OCI-LY7 (cell line): ENCODE measurements around the gene IPO9. TPM values are rescaled to one million over a fixed set of nuclear protein-coding genes. Genes with fewer than 3 reads are reported as not detected.

Experiments
- BruUV-seq: library from RNA; stranded (reverse); fragments of 400-500 nt; replicated peaks from 2 replicates; lab custom pipeline; 2021; lab: Mats Ljungman, UMichigan
- CTCF ChIA-PET: fragments of 300-600 bp; sonication (Branson Sonifier 250); formaldehyde crosslinking; loops from one replicate; lab custom pipeline; 2022; ENCODE audit warnings: antibody characterized with exemption; ENCODE audit not compliant: unreplicated experiment; lab: Charles Lee
- POLR2A ChIA-PET: fragments of 300-600 bp; sonication (Branson Sonifier 250); formaldehyde crosslinking; loops from one replicate; lab custom pipeline; 2022; ENCODE audit warnings: antibody characterized with exemption; lab: Charles Lee
- DNase-seq: peaks from one replicate; pipeline ENCODE4 v3.0.0-alpha.2; 2015; ENCODE audit warnings: low spot score
- H2AFZ ChIP-seq: fragments of 200-600 bp; sonication (generic), shearing (Covaris generic); 2 replicates; pipeline ENCODE4 v1.6.1; 2014; ENCODE audit warnings: mild to moderate bottlenecking, antibody characterized with exemption, low read length, moderate library complexity
- H3K27ac ChIP-seq: fragments of 200-600 bp; sonication (generic); 2 replicates; pipeline ENCODE4 v1.5.1; 2014; ENCODE audit warnings: mixed run types, low read depth, mild to moderate bottlenecking, moderate library complexity, low read length, inconsistent platforms; ENCODE audit not compliant: poor library complexity, severe bottlenecking
- H3K36me3 ChIP-seq: fragments of 200-600 bp; sonication (generic); 2 replicates; pipeline ENCODE4 v1.6.1; 2014; ENCODE audit warnings: mild to moderate bottlenecking, antibody characterized with exemption, low read length, moderate library complexity, mixed read lengths; ENCODE audit not compliant: insufficient read depth
- H3K4me1 ChIP-seq: fragments of 200-600 bp; sonication (generic); 2 replicates; pipeline ENCODE4 v1.5.1; 2014; ENCODE audit warnings: mild to moderate bottlenecking, low read length; ENCODE audit not compliant: insufficient read depth, poor library complexity, severe bottlenecking
- H3K4me2 ChIP-seq: fragments of 200-600 bp; sonication (generic); 2 replicates; pipeline ENCODE4 v1.6.1; 2014; ENCODE audit warnings: mild to moderate bottlenecking, low read length
- H3K4me3 ChIP-seq: fragments of 200-600 bp; sonication (generic); 2 replicates; pipeline ENCODE4 v1.5.1; 2014; ENCODE audit warnings: mild to moderate bottlenecking, low read depth, low read length; ENCODE audit not compliant: poor library complexity, severe bottlenecking
- H3K79me2 ChIP-seq: fragments of 200-600 bp; sonication (generic); 2 replicates; pipeline ENCODE4 v1.6.1; 2016; ENCODE audit warnings: low read depth, mild to moderate bottlenecking, low read length, moderate library complexity, mixed read lengths; ENCODE audit not compliant: insufficient read depth
- H3K9me2 ChIP-seq: fragments of 200-600 bp; sonication (generic); 2 replicates; pipeline ENCODE4 v1.6.1; 2016; ENCODE audit warnings: mild to moderate bottlenecking, low read length, mixed read lengths; ENCODE audit not compliant: insufficient read depth
- H3K9me3 ChIP-seq: fragments of 200-600 bp; sonication (generic); 2 replicates; pipeline ENCODE4 v1.6.1; 2014; ENCODE audit warnings: mild to moderate bottlenecking, mixed run types, low read length, mixed read lengths
- H4K20me1 ChIP-seq: fragments of 200-600 bp; sonication (generic); 2 replicates; pipeline ENCODE4 v1.6.1; 2014; ENCODE audit warnings: mild to moderate bottlenecking, antibody characterized with exemption, low read length, moderate library complexity, mixed read lengths; ENCODE audit not compliant: insufficient read depth
- EZH2phosphoT487 ChIP-seq: fragments of 200-600 bp; sonication (generic); IDR thresholded peaks from 2 replicates; pipeline ENCODE4 v1.6.1; 2018; ENCODE audit warnings: low read depth, borderline replicate concordance, mild to moderate bottlenecking, mixed run types, antibody characterized with exemption, low read length, moderate library complexity, mixed read lengths
- intact Hi-C: fragments of 100-400 bp; cut with micrococcal nuclease; formaldehyde crosslinking; loops from one replicate; pipeline ENCODE4 v1.10.0; 2022; ENCODE audit not compliant: unreplicated experiment
- total RNA-seq, 2 experiments: library from RNA; depleted of rRNA in 1 of 2; stranded (reverse); fragments of >200 nt in 1 of 2; shearing (Covaris generic) in 1 of 2; gene quantifications; 2 replicates each; pipeline ENCODE4 v1.2.3, GENCODE V29; 2014 to 2022
- TF ChIP-seq, protein P1 (sequence below): fragments of 200-600 bp; sonication (generic); conservative IDR thresholded peaks from 2 replicates; pipeline ENCODE4 v1.5.1; 2014; ENCODE audit warnings: mild to moderate bottlenecking, antibody characterized with exemption, low read length, moderate library complexity, mixed read lengths

The IPO9 gene
- total RNA-seq, 2 experiments from 2014 or later: 47.2 to 67.9 TPM

DNA sequence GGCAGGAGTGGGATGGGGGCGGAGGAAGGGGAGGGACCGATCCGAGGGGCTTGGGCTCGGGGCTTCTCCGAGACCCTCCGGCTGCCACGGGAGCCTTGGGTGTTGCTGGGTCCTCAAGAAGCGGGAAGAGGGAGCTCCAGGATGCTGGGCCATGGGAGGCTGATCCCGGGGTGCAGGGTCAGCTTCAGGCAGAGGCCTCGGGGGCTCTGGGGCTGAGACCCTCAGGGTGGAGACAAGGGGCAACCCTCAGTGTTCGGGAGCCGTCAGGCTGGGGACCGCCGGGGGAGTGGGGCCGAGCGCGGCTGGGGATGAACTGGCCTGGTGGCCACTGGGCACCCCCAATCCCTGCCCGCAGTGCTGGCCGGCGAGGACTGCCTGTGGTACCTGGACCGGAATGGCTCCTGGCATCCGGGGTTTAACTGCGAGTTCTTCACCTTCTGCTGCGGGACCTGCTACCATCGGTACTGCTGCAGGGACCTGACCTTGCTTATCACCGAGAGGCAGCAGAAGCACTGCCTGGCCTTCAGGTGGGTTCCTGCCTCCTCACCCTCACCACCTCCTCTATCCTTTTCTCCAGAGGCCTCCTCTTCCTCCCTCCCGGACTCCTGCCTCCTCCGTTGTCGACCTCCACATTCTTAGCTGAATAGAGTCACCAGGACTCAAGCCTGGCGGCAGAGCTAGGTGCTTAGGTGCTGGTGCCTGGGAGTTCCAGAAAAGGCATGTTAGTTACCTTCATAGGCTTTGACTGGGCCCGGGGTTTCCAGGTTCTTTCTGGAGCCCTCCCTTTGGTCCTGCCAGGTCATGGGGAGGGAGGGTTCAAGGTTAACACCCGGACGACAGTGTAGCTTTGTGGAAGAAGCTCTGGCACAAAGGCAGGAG lies 60.4 kb downstream of the IPO9 start:
- no peak overlapping the region for H3K27ac ChIP-seq
- no peaks in the 10 kb centered on the region for H3K9me2 ChIP-seq
- intact Hi-C loops: no loop called here
- BruUV-seq: no TSS peak
- no peaks in the 10 kb centered on the region for H3K79me2 ChIP-seq
- H3K4me2 ChIP-seq: no peak overlapping the region
- no peaks in the 10 kb centered on the region for H3K36me3 ChIP-seq
- ChIA-PET CTCF (no interaction called here), POLR2A (interaction anchor here (0.6 kb wide), 1 partner anchor 94 kb away, joined by 6 read pairs; no protein-coding TSS in a partner anchor)
- no peak overlapping the region for H3K4me3 ChIP-seq
- no peaks in the 10 kb centered on the region for H3K9me3 ChIP-seq
- H3K4me1 ChIP-seq: no peaks in the 10 kb centered on the region
- H2AFZ ChIP-seq: no peak overlapping the region
- H4K20me1 ChIP-seq: no peaks in the 10 kb centered on the region
- no peak for TF ChIP-seq EZH2phosphoT487
- TF ChIP-seq, protein P1, sequence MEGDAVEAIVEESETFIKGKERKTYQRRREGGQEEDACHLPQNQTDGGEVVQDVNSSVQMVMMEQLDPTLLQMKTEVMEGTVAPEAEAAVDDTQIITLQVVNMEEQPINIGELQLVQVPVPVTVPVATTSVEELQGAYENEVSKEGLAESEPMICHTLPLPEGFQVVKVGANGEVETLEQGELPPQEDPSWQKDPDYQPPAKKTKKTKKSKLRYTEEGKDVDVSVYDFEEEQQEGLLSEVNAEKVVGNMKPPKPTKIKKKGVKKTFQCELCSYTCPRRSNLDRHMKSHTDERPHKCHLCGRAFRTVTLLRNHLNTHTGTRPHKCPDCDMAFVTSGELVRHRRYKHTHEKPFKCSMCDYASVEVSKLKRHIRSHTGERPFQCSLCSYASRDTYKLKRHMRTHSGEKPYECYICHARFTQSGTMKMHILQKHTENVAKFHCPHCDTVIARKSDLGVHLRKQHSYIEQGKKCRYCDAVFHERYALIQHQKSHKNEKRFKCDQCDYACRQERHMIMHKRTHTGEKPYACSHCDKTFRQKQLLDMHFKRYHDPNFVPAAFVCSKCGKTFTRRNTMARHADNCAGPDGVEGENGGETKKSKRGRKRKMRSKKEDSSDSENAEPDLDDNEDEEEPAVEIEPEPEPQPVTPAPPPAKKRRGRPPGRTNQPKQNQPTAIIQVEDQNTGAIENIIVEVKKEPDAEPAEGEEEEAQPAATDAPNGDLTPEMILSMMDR: no peak
- no peak for DNase-seq

DNA sequence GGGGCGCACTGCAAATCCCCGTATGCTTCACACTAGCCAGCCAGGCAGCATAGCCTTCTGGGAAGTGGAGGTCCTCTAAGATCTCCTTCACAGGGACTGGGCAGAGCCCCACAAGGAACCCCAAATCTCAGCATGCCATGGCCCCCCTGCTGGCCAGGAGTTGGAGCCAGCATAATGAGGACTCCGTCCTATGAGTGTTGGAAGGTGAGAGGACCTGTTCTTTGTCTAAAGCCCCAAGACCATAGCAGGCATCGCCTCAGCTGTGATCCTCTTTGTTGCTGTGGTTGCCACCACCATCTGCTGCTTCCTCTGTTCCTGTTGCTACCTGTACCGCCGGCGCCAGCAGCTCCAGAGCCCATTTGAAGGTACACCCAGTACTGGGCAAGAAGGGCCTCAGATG lies 61.3 kb downstream of the IPO9 start:
- TF ChIP-seq EZH2phosphoT487: no peak
- TF ChIP-seq, protein P1: no peak
- BruUV-seq: no TSS peak
- Histone ChIP-seq H3K4me3 (no peak overlapping the region), H3K36me3 (no peaks in the 10 kb centered on the region), H2AFZ (no peak overlapping the region), H3K4me2 (no peak overlapping the region), H4K20me1 (no peaks in the 10 kb centered on the region), H3K4me1 (no peaks in the 10 kb centered on the region), H3K9me2 (no peaks in the 10 kb centered on the region), H3K27ac (no peak overlapping the region), H3K79me2 (no peaks in the 10 kb centered on the region), H3K9me3 (no peaks in the 10 kb centered on the region)
- CTCF ChIA-PET: no interaction called here
- POLR2A ChIA-PET: no interaction called here
- DNase-seq: no peak
- intact Hi-C loops: loop anchor here (10.0 kb wide), 1 partner anchor 225 kb away; no protein-coding TSS in a partner anchor
